Inflammatory macrophage treated with lipopolysaccharide for 4 hours (primary cell): ENCODE results near the gene DEAF1.

Experiments
- DNase-seq: peaks from one replicate; pipeline ENCODE4 v3.0.0-alpha.2; 2020

The DEAF1 gene

DNA sequence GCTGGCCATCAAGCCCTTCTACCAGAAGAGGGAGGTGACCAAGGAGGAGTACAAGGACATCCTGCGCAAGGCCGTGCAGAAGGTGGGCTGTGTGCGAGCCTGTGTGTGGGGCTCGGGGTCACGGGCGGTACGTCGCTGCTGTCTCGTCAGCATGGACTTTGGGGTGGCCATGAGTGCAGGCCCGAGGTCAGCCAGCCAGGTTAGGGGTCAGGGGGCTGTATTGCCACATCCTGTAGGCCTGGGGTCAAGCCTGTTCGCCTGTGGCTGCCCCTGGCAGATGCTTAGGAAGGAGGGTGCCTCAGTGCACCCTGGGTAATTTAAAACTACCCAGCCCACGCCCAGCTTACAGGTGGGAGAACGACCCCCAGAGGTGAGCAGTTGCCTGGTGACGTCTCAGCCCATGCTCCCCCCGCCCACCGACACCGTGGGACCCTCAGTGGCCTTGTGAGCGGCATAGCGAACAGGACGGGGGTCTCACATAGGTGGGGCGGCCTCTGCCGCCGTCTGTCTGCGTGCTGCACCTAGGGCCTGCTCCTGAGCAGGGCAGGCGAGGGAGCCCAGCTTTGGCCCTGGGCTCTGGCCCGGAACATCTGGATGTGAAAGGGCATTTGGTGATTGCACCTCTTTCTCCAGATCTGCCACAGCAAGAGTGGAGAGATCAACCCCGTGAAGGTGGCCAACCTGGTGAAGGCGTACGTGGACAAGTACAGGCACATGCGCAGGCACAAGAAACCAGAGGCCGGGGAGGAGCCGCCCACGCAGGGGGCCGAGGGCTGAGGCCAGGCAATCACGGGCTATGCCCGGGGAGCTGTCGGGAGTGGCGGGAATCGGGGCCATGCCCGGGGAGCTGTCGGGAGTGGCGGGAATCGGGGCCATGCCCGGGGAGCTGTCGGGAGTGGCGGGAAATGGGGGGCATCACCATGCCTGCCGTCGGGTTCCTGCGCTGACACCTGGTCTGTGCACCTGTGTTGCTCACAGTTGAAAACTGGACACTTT is 83.7 kb downstream of the DEAF1 start:
- DNase-seq, result no peak

DNA sequence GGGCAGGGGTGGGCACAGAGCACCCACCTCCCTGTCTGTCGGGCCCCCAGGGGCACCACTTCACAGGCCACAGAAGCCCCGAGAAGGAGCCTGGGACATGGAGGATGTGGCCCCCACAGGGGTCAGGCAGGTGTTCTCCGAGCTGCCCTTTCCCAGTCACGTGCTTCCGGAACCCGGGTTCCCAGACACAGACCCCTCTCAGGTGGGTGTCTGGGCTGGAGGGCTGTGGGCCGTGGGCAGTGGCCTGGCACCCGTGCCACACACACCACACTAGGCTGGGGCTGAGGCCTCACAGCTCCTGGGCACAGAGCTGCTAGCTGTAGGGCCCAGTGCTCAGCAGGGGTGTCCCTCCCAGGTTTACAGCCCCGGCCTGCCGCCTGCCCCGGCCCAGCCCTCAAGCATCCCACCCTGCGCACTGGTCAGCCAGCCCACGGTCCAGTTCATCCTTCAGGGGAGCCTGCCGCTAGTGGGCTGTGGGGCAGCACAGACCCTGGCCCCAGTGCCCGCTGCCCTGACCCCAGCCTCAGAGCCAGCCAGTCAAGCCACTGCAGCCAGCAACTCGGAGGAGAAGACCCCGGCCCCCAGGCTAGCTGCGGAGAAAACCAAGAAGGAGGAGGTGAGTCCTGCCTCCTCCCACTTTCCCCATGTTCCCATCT is 84.7 kb downstream of the DEAF1 start:
- no peak for DNase-seq

DNA sequence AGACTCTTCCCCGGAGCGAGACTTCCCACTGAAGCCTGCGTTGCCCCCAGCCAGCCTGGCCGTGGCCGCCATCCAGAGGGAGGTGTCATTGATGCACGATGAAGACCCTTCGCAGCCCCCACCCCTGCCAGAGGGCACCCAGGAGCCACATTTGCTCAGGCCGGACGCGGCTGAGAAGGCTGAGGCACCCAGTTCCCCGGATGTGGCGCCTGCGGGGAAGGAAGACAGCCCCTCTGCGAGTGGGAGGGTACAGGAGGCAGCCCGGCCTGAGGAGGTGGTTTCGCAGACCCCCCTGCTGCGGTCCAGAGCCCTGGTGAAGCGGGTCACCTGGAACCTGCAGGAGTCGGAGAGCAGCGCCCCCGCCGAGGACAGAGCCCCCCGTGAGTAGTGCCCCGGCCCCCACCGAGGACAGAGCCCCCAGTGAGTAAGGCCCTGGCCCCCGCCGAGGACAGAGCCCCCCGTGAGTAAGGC is 85.6 kb downstream of the DEAF1 start:
- no peak for DNase-seq

DNA sequence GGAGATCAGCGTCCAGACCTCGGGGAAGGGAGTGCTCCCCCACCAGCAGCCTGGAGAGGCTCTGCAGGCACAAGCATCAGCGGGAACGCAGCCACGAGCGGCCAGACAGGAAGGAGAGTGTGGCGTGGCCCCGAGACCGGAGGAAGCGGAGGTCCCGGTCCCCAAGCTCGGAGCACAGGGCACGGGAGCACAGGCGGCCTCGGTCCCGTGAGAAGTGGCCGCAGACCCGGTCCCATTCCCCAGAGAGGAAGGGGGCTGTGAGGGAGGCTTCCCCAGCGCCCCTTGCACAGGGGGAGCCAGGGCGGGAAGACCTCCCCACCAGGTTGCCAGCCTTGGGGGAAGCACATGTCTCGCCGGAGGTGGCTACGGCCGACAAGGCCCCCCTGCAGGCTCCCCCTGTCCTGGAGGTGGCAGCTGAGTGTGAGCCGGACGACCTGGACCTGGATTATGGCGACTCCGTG is 86.2 kb downstream of the DEAF1 start:
- no peak for DNase-seq

DNA sequence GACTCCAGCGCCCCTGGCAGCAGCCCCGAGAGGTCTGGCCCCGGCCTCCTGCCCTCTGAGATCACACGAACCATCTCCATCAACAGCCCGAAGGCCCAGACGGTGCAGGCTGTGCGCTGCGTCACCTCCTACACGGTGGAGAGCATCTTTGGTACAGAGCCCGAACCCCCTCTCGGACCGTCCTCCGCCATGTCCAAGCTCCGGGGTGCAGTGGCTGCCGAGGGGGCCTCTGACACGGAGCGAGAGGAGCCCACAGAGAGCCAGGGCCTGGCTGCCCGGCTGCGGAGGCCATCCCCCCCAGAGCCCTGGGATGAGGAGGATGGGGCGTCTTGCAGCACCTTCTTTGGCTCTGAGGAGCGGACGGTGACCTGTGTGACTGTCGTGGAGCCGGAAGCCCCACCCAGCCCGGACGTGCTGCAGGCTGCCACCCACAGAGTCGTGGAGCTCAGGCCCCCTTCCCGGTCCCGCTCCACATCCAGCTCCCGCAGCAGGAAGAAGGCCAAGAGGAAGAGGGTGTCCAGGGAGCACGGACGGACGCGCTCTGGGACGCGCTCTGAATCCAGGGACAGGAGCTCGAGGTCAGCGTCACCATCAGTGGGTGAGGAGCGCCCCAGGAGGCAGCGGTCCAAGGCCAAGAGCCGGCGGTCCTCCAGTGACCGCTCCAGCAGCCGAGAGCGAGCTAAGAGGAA is 86.9 kb downstream of the DEAF1 start:
- no peak for DNase-seq

DNA sequence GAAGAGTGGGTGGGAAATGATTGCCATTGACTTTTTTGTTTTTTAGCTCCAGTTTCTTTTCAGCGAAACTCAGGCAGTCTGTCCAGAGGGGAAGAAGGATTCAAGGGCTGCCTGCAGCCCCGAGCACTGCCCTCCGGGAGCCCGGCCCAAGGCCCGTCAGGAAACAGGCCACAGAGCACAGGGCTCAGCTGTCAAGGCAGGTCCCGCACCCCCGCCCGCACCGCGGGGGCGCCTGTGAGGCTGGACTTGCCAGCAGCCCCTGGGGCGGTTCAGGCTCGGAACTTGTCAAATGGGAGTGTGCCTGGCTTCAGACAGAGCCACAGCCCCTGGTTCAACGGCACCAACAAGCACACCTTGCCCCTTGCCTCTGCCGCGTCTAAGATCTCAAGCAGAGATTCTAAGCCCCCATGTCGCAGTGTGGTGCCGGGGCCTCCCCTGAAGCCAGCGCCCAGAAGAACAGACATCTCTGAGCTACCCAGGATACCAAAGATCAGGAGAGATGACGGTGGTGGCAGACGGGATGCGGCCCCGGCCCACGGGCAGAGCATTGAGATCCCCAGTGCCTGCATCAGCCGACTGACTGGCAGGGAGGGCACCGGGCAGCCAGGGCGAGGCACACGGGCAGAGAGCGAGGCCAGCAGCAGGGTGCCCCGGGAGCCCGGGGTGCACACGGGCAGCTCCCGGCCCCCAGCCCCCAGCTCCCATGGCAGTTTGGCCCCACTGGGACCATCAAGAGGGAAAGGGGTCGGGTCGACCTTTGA is 87.8 kb downstream of the DEAF1 start:
- no peak for DNase-seq

DNA sequence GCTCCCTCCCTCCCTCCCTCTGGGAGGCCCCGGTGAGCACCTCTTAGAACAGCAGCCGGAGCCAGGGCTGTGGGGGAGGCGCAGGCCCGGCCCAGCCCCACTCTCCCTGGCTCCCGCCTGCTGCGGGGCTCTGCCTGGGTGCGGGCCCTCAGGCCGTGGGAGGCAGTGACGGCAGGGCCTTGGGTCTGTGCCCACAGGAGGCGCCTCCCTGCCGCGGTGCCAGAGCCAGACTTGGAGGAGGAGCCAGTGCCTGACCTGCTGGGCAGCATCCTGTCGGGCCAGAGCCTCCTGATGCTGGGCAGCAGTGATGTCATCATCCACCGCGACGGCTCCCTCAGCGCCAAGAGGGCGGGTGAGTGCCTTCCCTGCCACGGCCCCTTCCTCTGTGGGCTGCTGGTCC is 88.8 kb downstream of the DEAF1 start:
- DNase-seq, result no peak

DNA sequence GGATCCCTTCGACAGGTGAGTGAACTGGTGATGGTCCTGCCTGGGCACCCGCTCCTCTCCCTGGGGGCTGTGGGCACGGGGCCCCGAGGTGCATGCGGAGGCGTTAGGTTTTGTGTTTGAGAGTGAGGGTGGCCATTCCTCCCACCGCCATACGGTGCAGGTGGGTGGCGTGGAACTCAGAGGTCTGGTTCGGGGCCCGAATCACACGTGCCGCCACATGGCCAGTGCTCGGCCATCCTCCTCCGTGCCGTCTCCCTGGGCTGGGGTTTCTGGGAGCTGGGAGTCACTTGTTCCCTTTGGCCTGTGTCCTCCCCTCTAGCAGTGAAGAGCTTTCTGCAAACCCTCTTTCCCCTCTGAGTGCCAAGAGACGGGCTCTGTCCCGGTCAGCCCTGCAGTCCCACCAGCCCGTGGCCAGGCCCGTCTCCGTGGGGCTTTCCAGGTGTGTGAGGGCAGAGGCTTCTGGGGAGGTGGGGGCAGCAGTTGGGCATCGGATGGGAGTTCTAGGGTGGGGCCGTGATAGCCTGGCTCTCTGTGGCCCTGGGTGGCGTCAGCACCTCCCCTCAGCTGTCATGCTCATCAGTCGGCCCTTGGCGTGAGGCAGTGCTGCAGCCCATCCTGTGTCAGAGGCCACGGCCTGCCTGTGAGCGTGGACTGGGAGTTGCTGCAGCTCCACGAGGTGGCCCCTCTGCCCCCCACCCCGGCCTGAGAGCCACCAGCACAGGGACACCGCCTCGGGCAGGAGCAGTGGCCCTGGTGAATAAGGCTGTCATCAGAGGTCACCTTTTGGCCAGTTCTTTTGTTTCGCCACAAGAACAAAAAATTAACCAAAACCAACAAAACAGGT is 89.5 kb downstream of the DEAF1 start:
- no peak for DNase-seq

DNA sequence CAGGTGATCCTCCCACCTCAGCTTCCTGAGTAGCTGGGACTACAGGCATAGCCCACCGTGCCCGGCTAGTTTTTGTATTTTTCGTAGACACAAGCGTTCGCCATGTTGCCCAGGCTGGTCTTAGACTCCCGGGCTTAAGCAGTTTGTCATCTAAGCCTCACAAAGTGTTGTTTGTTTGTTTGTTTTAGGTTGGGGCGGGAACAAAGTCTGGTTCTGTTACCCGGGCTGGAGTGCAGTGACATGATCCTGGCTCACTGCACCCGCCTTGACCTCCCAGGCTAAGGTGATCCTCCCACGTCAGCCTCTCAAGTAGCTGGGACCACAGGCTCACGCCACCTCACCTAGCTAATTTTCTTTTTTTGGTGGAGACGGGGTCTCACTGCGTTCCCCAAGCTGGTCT is 91.9 kb downstream of the DEAF1 start:
- DNase-seq, result no peak

DNA sequence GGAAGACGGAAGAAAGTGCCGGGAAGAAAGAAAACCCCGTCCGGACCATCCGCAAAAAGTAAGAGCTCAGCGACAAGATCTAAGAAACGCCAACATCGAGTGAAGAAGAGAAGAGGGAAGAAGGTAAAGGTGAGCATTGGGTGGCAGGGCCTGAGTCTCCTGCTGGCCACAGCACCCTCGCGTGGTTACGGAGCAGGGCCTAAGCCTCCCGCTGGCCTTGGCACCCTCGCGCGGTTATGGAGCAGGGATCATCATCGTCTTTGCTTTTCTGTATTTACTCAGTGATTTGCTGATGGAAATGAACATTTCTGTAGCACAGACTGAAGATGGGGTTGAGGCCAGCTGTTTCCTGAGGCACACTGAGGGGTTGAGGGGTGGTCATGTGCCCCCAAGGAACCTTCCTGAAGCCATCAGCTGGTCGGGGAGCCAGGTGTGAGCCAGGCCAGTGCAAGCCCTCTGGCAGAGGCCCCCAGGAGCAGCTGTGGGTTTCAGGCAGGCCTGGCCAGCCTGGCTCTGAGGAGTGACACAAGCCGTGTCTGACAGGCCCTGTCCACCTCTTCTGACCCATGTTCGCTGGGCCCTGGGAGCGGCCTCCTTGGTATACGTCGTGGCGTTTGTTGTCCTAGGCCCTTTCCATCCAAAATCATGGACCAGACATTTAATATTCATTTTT is 93.3 kb downstream of the DEAF1 start:
- DNase-seq, result no peak

DNA sequence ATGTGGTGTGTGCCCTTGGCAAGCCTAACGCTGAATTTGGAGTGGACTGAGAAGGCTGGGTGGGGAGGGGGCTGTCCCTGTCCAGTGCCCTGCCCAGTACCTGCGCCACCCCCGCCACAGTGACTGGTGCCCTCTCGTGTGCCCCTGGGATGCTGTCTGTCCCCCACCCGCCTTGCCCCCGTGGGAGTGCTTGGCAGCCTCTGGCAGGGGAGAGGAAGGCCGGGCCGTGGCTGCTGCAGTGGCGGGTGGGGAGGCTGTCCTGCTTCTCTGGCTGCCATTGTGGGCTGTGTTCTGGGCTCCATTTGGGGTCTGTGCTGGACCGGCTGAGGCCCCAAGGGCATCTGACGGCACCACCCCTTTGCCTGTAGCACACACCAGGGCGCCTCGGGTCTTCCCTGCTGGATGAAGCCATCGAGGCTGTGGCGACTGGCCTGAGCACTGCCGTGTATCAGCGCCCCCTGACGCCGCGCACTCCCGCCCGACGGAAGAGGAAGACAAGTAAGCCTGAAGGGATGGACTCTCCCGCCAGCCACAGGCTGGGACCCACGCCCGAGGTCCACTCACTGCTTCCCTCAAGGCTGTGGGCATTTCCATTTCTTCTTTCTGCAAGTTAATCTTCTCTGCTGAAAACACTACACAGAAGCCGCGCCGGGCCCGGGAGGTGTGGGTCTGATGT is 96.9 kb downstream of the DEAF1 start:
- DNase-seq, result no peak

DNA sequence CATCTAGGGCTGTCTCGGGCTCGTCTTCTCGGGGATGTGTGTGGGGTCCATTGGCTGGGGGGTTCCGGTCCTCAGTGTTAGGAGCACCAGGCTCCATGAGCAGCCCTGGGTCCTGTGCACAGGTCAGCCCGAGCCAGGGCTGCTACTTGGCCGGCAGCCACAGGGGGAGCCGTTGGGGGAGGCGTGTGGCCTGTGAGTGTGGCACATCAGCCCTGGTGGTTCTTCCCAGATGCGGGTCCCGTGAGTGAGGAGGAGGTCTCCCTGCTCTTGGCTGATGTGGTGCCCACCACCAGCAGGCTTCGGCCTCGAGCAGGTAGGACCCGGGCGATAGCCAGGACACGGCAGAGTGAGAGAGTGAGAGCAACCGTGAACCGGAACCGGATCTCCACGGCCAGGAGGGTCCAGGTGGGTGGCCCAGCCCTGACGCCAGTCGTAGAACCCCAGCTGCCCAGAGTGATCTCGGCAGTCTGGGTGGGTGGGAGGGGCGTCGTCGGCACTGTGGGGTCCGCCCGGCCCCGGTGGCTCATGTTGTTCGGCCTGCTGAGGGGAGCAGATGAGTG is 97.8 kb downstream of the DEAF1 start:
- DNase-seq, result no peak

DNA sequence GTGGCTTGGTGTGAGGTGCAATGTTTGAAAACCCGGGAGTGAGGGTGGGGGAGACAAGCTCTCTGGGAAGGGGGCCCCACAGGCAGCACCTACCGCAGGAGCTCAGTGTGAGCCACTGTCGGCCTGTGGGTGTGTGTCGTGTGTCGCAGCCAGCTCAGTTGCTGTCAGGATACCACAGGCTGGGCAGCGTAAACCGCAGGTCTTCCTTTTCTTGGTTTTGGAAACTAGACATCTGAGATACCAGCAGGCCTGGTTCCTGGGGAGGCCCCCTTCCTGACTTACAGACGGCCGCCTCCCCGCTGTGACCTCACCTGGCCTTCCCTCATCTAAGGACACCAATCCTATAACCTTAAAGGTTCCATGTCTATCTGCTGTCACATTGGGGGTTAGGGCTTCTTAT is 98.6 kb downstream of the DEAF1 start:
- no peak for DNase-seq

DNA sequence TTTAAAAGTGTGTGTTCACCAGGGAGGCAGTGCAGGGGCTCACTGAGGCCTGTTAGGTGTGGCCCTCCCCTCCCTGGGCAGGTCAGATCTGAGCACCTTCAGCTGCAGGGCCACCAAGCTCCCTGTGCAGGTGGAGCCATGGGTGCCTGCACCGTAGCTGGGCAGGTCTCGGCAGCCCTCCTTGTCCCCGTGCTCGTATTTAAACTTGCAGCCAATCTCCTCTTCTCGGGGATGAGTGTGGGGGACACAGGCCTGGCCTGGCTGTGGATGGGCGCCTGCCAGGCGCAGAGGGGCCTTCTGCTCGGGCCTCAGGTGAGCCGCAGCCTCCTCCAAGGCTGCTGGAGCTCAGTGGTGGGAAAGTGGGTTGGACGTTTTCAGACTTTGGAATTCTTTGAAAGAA is 99.6 kb downstream of the DEAF1 start:
- DNase-seq, result no peak
